ENCODE measurements around the gene EYA2. TPM values are rescaled to one million over a fixed set of nuclear protein-coding genes. Genes with fewer than 3 reads are reported as not detected.
A peak's percentile ranks its signal among the peaks of the same experiment; 100 is the strongest.
"Not testable (repeated sequence)": the region's sequence is repeated elsewhere in the genome, so short reads cannot be mapped to it uniquely, and the experiment has no call there.

The EYA2 gene
- polyA plus RNA-seq, 3 donors: 0.49 to 0.83 (median 0.75) TPM

- DNase-seq (ENCODE audit: low read depth in 3 of 3, low spot score in 2 of 3): no peak
Measured at GRCh38 chr20:47156301-47157137, 261.9 kb downstream of the EYA2 start.

GRCh38 chr20:47159166-47159565 lies 264.5 kb downstream of the EYA2 start:
- DNase-seq (ENCODE audit: low read depth in 3 of 3, low spot score in 2 of 3): no peak

- no peak for DNase-seq (ENCODE audit: low read depth in 3 of 3, low spot score in 2 of 3)
Measured at GRCh38 chr20:47160240-47160639, 265.6 kb downstream of the EYA2 start.

- no peak for DNase-seq (ENCODE audit: low read depth in 3 of 3, low spot score in 2 of 3)
Measured at GRCh38 chr20:47160992-47161391, 266.3 kb downstream of the EYA2 start.

- no peak for DNase-seq (ENCODE audit: low read depth in 3 of 3, low spot score in 2 of 3)
Measured at GRCh38 chr20:47161411-47161810, 266.8 kb downstream of the EYA2 start.

GRCh38 chr20:47164140-47164539 lies 269.5 kb downstream of the EYA2 start:
- DNase-seq (ENCODE audit: low read depth in 3 of 3, low spot score in 2 of 3): peak; percentile 57 to 88 (median 75)

GRCh38 chr20:47165376-47165865 lies 270.8 kb downstream of the EYA2 start:
- no peak for DNase-seq (ENCODE audit: low read depth in 3 of 3, low spot score in 2 of 3)

- no peak for DNase-seq (ENCODE audit: low read depth in 3 of 3, low spot score in 2 of 3)
Measured at GRCh38 chr20:47167846-47168245, 273.2 kb downstream of the EYA2 start.

GRCh38 chr20:47172579-47172978 lies 277.9 kb downstream of the EYA2 start:
- no peak for DNase-seq (ENCODE audit: low read depth in 3 of 3, low spot score in 2 of 3)

GRCh38 chr20:47173596-47174216 lies 279.1 kb downstream of the EYA2 start:
- no peak for DNase-seq (ENCODE audit: low read depth in 3 of 3, low spot score in 2 of 3)

GRCh38 chr20:47174456-47175243 lies 280.0 kb downstream of the EYA2 start:
- DNase-seq (ENCODE audit: low read depth in 3 of 3, low spot score in 2 of 3): no peak

- DNase-seq (ENCODE audit: low read depth in 3 of 3, low spot score in 2 of 3): no peak
Measured at GRCh38 chr20:47175493-47175892, 280.9 kb downstream of the EYA2 start.

- DNase-seq (ENCODE audit: low read depth in 3 of 3, low spot score in 2 of 3): not testable (repeated sequence)
Measured at GRCh38 chr20:47176217-47176616, 281.6 kb downstream of the EYA2 start.

GRCh38 chr20:47178277-47178676 lies 283.6 kb downstream of the EYA2 start:
- DNase-seq (ENCODE audit: low read depth in 3 of 3, low spot score in 2 of 3): no peak

GRCh38 chr20:47178851-47179250 lies 284.2 kb downstream of the EYA2 start:
- no peak for DNase-seq (ENCODE audit: low read depth in 3 of 3, low spot score in 2 of 3)

GRCh38 chr20:47179267-47179666 lies 284.6 kb downstream of the EYA2 start:
- DNase-seq (ENCODE audit: low read depth in 3 of 3, low spot score in 2 of 3): no peak

- no peak for DNase-seq (ENCODE audit: low read depth in 3 of 3, low spot score in 2 of 3)
Measured at GRCh38 chr20:47181056-47181862, 286.6 kb downstream of the EYA2 start.

- DNase-seq (ENCODE audit: low read depth in 3 of 3, low spot score in 2 of 3): no peak
Measured at GRCh38 chr20:47183367-47183766, 288.7 kb downstream of the EYA2 start.

GRCh38 chr20:47187450-47188195 lies 293.0 kb downstream of the EYA2 start:
- DNase-seq (ENCODE audit: low read depth in 3 of 3, low spot score in 2 of 3): no peak

- DNase-seq (ENCODE audit: low read depth in 3 of 3, low spot score in 2 of 3): no peak
Measured at GRCh38 chr20:47188540-47188939, 293.9 kb downstream of the EYA2 start.
